Activated T-helper 1 cell treated with Interleukin-2 at 50 U/mL for 16 hours (primary cell): ENCODE measurements around the gene CD209.
"Not testable (repeated sequence)": the region's sequence is repeated elsewhere in the genome, so short reads cannot be mapped to it uniquely, and the experiment has no call there.

Source experiments
- DNase-seq: peaks from one replicate; pipeline ENCODE4 v3.0.0-alpha.2; 2020; ENCODE audit warnings: low read depth

The CD209 gene

DNA sequence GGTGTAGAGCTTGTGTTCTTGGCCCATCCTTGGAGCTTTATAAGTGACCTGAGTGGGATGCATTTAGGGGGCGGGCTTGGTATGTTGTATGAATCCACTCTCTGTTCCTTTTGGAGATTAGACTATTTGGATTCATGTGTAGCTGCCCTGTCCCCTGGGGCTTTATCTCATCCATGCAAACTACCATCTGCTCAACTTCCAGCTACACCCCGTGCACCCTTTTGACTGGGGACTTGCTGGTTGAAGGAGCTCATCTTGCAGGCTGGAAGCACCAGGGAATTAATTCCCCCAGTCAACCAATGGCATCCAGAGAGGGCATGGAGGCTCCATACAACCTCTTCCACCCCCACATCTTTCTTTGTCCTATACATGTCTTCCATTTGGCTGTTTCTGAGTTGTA, 21.8 kb upstream of the CD209 start:
- DNase-seq, result no peak

GRCh38 chr19:7767487-7767886, 20.2 kb upstream of the CD209 start:
- DNase-seq, result no peak

DNA sequence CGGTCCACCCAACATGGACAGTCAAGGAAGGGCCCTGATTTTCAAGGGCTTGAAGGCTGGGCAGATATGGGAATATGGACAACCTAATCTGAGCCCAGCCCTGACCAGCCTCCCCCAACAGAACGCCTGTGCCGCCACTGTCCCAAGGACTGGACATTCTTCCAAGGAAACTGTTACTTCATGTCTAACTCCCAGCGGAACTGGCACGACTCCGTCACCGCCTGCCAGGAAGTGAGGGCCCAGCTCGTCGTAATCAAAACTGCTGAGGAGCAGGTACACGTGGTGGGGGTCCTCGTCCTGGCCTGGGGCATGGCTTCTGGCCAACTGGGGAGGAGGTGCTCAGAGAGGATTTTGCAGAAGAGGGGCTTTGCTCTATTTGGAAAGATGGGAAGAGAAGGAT, 19.2 kb upstream of the CD209 start:
- DNase-seq, result no peak

DNA sequence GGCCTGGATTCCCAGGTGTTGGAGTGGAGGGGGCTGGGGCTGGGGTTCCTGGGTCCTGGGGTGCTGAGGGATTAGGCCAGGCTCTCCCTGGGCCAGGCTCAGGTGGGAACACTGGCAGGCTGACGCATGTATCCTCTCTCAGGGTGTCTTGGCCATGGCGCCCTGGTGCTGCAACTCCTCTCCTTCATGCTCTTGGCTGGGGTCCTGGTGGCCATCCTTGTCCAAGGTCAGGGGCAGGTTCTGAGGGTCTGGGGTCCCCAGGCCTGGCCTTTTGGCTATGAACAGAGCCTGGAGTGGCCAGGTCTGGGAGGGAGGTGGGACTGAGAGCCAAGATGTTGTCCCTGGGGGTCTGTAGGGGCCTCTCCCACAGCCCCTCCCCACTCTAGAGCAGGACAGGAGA, 17.7 kb upstream of the CD209 start:
- DNase-seq, result not testable (repeated sequence)

- not testable (repeated sequence) for DNase-seq
These were observed 16.8 kb upstream of the CD209 start for GRCh38 chr19:7764157-7764556.

DNA sequence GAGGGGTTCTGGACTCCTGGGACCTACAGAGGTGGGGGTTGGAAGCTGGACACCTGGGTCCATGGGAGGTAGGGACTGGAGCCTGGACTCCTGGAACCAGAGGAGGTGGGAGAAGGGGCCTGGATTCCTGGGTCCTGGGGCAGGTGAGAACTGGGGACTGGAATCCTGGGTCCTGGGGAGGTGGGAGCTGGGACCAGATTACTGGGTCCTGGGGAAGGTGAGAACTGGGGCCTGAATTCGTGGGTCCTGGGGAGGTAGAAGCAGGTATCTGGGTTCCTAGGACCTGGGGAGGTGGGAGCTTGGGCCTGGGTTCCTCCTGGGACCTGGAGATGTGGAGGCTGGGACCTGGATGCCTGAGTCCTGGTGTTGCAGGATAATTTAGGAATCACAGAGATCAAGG, 16.4 kb upstream of the CD209 start:
- no peak for DNase-seq

- no peak for DNase-seq
These were observed 15.5 kb upstream of the CD209 start, which contains the start of gene CLEC4M for GRCh38 chr19:7762719-7763293. TSS of gene CLEC4M (plus strand) at chr19:7763243. CDS start at chr19:7763267, 24 bp downstream.

DNA sequence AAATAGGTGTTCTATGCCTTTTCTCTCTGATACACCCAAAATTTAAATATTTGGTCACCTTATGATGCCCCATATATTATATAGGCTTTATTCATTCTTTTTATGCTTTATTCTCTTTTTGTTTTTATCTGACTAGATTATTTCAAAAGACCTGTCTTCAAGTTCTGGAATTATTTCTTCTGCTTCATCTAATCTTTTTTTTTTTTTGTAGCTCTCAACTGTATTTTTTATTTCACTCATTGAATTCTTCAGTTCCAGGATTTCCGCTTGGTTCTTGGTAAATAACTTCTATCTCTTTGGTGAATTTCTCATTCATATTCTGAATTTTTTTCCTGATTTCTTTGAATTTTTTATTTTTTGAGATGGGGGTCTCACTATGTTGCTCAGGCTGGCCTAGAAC, 11.8 kb upstream of the CD209 start:
- no peak for DNase-seq

- DNase-seq, result no peak
These were observed 10.0 kb upstream of the CD209 start for GRCh38 chr19:7757358-7757757.

- DNase-seq, result no peak
These were observed 8.9 kb upstream of the CD209 start for GRCh38 chr19:7756258-7756657.

- no peak for DNase-seq
These were observed 3.9 kb upstream of the CD209 start for GRCh38 chr19:7751157-7751783.

DNA sequence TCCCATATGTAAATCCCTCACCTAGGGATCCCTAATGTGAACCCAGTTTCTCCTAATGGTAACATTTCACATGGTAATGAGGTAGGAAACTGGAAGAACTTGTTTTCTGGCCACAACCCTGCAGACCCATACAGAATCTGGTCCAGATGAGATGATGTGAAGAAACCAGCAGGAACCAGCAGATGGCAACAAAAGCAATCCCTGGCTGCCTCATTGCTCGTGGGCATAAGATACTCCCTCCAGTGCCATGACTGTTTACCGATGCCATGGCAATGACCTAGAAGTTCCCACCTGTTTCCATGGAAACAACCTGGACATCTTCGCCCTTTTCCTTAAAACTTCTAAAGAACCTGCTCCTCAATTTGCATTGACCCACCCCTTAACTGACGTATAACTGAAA, 1.4 kb upstream of the CD209 start:
- no peak for DNase-seq

DNA sequence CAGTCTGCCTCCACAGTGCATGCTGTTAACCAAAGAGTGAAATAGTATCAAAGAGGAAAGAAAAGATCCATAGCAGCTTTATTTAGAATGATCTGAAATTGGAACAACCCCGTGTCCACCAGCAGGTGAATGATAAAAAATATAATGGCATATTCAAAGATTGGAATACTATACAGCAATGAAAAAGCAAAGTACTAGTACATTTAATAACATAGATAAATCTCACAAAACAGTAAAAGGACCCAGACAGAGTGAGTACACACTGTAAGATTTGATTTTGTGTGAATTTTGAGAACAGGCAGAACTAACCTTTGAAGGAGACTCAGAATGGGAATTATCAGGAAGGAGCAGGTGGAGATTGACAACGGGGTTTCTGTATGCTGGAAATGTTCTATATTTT, 837 bp upstream of the CD209 start:
- no peak for DNase-seq

- not testable (repeated sequence) for DNase-seq
These were observed 1.0 kb downstream of the CD209 start for GRCh38 chr19:7746306-7746705.

DNA sequence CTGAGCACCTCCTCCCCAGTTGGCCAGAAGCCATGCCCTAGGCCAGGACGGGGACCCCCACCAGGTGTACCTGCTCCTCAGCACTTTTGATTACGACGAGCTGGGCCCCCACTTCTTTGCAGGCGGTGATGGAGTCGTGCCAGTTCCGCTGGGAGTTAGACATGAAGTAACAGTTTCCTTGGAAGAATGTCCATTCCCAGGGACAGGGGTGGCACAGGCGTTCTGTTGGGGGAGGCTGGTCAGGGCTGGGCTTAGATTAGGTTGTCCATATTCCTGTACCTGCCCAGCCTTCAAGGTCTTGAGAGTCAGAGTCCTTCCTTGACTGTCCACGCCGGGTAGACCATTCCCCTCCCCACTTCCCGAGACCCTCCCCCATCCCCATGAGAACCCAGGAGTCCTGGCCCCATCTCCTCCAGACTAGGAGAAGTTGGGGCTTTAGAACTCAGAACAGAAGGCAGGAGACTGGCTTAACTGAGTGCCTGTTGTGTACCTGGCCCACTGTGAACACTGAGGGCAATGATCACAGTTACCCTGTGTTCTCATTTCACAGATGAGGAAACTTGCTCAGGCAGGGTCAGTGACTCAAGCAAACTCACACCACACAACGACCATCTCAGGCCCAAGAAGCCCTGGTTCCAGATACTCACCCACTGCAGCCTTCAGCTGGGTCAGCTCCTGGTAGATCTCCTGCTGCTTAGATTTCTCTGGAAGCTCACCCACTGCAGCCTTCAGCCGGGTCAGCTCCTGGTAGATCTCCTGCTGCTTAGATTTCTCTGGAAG, 2.3 kb downstream of the CD209 start:
- no peak for DNase-seq

DNA sequence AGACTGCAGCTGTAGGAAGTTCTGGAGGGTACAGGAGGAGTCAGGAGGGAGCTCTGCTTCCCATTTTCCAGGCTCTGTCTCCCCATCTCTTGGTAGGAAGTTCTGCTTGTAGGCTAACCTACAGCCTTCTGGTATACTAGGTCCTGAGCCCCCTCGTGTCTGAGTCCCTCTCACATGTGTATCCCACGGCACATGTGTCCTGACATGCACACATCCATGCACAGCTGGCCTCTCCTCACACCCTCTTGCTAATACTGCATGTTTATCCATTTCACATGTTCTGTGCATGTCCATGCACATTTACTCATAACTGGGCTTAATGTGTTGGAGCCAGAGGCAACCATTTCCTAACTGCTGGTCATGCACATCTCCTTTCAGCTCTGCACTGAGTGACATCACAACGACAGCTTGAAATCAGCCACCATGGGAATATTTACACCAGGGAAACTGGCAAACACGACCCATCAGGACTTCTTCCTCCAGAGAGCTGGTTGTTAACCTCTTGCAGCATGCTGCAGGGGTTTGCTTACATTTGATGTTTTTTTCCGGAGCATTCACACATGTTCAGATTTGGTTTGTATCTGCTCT, 3.0 kb downstream of the CD209 start:
- DNase-seq, result no peak

DNA sequence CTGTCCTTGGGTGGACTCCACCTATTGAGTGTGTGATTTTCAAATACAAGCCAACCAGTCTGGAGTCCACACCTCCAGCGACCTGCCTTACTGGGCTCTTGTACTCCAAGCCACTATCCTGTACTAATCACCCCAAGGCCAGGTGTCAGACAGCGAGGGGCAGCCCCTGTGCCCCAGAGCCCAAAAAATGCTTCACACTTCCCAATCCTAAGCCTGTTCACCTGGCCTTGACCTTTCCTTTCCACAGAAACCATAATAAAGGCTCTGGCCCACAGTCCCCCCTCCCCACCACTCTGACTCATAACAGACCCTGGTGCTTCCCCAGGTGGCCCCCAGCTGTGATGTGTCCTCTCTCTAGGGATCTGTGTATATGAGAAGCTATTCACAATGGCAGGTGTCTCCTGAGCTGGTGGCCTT, 3.9 kb downstream of the CD209 start:
- DNase-seq, result no peak

DNA sequence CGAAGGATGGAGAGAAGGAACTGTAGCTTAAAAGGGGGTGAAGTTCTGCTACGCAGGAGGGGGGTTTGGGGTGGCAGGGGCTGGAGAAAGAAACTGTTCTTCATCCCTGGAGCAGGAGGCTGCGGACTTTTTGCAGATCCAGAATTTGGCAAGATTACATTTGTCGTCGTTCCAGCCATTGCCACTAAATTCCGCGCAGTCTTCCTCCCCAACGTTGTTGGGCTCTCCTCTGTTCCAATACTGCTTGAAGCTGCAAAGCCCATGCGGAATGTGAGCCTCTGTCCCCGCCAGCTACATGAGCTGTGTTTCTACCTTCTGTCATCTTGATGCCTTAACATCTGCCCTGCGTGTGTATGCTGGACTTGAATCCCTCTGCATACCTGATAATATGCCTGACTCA, 4.3 kb downstream of the CD209 start:
- no peak for DNase-seq

DNA sequence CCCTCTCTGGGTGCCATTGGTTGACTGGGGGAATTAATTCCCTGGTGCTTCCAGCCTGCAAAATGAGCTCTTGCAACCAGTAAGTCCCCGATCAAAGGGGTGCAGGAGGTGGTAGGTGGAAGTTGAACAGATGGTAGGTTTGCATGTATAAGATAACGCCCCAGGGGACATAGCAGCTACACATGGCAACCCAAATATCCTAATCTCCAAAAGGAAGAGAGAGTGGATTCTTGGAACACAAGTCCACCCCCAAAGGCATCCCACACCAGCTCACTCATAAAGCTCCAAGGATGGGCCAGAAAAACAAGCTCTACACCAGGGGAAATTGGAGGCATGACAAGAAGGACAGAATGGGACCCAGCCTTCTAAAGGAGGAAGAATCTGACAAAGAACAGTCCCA, 4.8 kb downstream of the CD209 start:
- DNase-seq, result no peak

DNA sequence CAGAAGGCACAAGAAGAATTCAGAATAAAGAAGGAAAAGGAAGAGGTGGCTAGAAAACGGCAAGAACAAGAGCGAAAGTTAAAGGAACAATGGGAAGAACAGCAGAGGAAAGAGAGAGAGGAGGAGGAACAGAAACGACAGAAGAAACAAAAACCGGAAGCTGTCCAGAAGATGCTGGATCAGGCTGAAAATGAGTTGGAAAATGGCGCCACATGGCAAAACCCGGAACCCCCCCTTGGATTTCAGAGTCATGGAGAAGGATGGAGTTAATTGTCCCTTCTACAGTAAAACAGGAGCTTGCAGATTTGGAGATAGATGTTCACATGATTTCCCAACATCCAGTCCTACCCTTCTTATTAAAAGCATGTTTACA, 6.7 kb downstream of the CD209 start:
- no peak for DNase-seq

DNA sequence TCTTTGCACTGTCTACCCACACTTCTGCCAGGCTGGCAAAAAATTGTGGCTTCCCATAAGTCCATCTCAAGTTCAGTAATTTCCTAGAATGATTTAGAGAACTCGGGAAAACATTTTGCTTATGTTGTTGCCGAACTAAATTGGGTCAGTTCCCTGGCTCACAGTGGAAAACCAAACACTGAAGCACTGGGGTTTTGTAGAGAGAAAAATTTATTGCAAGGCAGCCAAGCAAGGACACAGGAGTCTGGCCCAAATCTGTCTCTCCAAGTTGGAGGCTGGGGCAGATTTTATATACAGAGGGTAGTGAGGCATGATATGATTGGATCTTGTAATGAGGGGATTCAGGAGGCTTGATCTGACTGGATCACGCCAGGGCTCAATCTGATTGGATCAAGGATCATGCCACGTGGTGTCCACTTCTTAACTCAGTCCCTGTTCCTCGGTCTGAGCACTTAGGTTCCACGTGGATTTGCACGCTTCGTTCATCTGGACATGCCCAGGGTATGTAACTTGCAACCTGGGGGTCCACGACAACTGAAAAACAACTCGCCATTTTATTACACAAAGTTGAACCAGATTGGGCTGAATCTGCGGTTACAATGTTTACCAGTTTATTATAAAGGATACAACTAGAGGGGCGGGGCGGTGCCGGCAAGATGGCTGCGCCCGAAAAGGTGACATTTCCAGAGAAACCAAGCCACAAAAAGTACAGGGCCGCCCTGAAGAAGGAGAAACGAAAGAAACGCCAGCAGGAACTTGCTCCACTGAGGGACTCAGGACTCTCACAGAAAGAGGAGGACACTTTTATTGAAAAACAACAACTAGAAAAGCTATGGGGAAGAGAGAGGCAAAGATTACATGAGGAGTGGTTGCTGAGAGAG, 7.3 kb downstream of the CD209 start:
- no peak for DNase-seq

- DNase-seq, result no peak
These were observed 8.1 kb downstream of the CD209 start for GRCh38 chr19:7739211-7739755.
